ENCODE measurements around the gene VAV1. TPM values are rescaled to one million over a fixed set of nuclear protein-coding genes. Genes with fewer than 3 reads are reported as not detected.

The VAV1 gene
- polyA plus RNA-seq, 1 donor from 2014 or later, result not detected

DNA sequence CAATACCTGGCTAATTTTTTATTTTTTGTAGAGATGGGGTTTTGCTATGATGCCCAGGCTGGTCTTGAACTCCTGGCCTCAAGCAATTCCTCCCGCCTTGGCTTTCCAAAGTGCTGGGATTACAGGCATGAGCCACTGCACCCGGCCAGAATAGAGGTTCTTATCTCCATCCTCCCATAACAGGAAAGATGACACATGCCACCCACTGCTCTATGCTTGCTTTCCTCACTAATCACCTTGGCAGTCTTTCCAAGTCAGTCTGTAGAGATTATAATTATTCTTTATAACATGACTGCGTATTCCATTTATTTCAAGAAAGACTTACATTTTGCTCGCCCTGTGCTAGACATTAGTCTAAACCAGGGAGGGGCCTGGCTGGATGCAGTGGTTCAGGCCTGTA lies 6.7 kb downstream of the VAV1 start:
- Histone ChIP-seq H3K27ac (ENCODE audit: low read length) (no peak overlapping the region), H2AFZ (ENCODE audit: low read depth, low read length) (no peak overlapping the region), H3K4me3 (ENCODE audit: low read length) (no peak overlapping the region), H4K20me1 (ENCODE audit: insufficient read depth) (no peaks in the 10 kb centered on the region), H3K79me2 (replicated peaks; ENCODE audit: insufficient read depth, low read length) (no peaks in the 10 kb centered on the region), H3K9me3 (ENCODE audit: low read length) (no peaks in the 10 kb centered on the region), H3F3A (ENCODE audit: insufficient read depth, low read length, poor library complexity, severe bottlenecking) (no peaks in the 10 kb centered on the region), H3K4me2 (ENCODE audit: low read length) (no peak overlapping the region), H3K36me3 (ENCODE audit: insufficient read depth, low read length) (no peaks in the 10 kb centered on the region), H3K9me2 (ENCODE audit: insufficient read depth, low read length) (no peaks in the 10 kb centered on the region), H3K9ac (ENCODE audit: low read length) (no peak overlapping the region), H3K27me3 (ENCODE audit: insufficient read depth, low read depth, low read length) (no peaks in the 10 kb centered on the region)
- TF ChIP-seq, protein P1, sequence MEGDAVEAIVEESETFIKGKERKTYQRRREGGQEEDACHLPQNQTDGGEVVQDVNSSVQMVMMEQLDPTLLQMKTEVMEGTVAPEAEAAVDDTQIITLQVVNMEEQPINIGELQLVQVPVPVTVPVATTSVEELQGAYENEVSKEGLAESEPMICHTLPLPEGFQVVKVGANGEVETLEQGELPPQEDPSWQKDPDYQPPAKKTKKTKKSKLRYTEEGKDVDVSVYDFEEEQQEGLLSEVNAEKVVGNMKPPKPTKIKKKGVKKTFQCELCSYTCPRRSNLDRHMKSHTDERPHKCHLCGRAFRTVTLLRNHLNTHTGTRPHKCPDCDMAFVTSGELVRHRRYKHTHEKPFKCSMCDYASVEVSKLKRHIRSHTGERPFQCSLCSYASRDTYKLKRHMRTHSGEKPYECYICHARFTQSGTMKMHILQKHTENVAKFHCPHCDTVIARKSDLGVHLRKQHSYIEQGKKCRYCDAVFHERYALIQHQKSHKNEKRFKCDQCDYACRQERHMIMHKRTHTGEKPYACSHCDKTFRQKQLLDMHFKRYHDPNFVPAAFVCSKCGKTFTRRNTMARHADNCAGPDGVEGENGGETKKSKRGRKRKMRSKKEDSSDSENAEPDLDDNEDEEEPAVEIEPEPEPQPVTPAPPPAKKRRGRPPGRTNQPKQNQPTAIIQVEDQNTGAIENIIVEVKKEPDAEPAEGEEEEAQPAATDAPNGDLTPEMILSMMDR (IDR thresholded peaks at IDR 0.05; ENCODE audit: poor library complexity, severe bottlenecking), result no peak
- TF ChIP-seq MXI1 (conservative IDR thresholded peaks at IDR 0.05; ENCODE audit: poor library complexity, severe bottlenecking), result no peak
- TF ChIP-seq SMC3 (conservative IDR thresholded peaks at IDR 0.05; ENCODE audit: poor library complexity), result no peak
- TF ChIP-seq EZH2 (IDR thresholded peaks at IDR 0.05; ENCODE audit: borderline replicate concordance, insufficient read depth, low read length, poor library complexity, severe bottlenecking), result no peak
- no peak for TF ChIP-seq RAD21 (conservative IDR thresholded peaks at IDR 0.05)
- TF ChIP-seq TAF1 (IDR thresholded peaks at IDR 0.05; ENCODE audit: low read depth), result no peak

DNA sequence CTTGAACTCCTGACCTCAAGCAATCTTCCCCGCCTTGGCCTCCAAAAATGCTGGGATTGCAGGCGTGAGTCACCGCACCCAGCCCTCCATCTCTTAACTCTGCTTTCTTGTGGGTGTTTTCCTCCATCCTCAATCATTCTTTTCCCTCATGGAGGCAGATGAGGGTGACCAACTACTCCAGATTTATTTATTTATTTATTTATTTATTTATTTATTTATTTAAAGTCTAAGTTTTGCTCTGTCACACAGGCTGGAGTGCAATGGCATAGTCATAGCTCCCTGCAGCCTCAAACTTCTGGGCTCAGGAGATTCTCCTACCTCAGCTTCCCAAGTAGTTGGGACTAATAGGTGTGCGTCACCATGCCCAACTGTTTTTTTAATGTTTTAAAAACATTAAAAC lies 14.9 kb downstream of the VAV1 start:
- Histone ChIP-seq H3K27ac (ENCODE audit: low read length) (no peak overlapping the region), H3K27me3 (ENCODE audit: insufficient read depth, low read depth, low read length) (no peaks in the 10 kb centered on the region), H3K9ac (ENCODE audit: low read length) (no peak overlapping the region), H3F3A (ENCODE audit: insufficient read depth, low read length, poor library complexity, severe bottlenecking) (no peaks in the 10 kb centered on the region), H4K20me1 (ENCODE audit: insufficient read depth) (no peaks in the 10 kb centered on the region), H2AFZ (ENCODE audit: low read depth, low read length) (no peak overlapping the region), H3K4me2 (ENCODE audit: low read length) (no peak overlapping the region), H3K79me2 (replicated peaks; ENCODE audit: insufficient read depth, low read length) (no peaks in the 10 kb centered on the region), H3K9me2 (ENCODE audit: insufficient read depth, low read length) (no peaks in the 10 kb centered on the region), H3K9me3 (ENCODE audit: low read length) (no peaks in the 10 kb centered on the region), H3K36me3 (ENCODE audit: insufficient read depth, low read length) (no peaks in the 10 kb centered on the region), H3K4me3 (ENCODE audit: low read length) (no peak overlapping the region)
- no peak for TF ChIP-seq RAD21 (conservative IDR thresholded peaks at IDR 0.05)
- TF ChIP-seq, protein P1 (IDR thresholded peaks at IDR 0.05; ENCODE audit: poor library complexity, severe bottlenecking), result no peak
- TF ChIP-seq POLR2AphosphoS5 (IDR thresholded peaks at IDR 0.05), result no peak
- TF ChIP-seq EZH2 (IDR thresholded peaks at IDR 0.05; ENCODE audit: borderline replicate concordance, insufficient read depth, low read length, poor library complexity, severe bottlenecking), result no peak
- TF ChIP-seq, protein P2, sequence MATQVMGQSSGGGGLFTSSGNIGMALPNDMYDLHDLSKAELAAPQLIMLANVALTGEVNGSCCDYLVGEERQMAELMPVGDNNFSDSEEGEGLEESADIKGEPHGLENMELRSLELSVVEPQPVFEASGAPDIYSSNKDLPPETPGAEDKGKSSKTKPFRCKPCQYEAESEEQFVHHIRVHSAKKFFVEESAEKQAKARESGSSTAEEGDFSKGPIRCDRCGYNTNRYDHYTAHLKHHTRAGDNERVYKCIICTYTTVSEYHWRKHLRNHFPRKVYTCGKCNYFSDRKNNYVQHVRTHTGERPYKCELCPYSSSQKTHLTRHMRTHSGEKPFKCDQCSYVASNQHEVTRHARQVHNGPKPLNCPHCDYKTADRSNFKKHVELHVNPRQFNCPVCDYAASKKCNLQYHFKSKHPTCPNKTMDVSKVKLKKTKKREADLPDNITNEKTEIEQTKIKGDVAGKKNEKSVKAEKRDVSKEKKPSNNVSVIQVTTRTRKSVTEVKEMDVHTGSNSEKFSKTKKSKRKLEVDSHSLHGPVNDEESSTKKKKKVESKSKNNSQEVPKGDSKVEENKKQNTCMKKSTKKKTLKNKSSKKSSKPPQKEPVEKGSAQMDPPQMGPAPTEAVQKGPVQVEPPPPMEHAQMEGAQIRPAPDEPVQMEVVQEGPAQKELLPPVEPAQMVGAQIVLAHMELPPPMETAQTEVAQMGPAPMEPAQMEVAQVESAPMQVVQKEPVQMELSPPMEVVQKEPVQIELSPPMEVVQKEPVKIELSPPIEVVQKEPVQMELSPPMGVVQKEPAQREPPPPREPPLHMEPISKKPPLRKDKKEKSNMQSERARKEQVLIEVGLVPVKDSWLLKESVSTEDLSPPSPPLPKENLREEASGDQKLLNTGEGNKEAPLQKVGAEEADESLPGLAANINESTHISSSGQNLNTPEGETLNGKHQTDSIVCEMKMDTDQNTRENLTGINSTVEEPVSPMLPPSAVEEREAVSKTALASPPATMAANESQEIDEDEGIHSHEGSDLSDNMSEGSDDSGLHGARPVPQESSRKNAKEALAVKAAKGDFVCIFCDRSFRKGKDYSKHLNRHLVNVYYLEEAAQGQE (IDR thresholded peaks at IDR 0.05; ENCODE audit: borderline replicate concordance), result no peak
- TF ChIP-seq TAF1 (IDR thresholded peaks at IDR 0.05; ENCODE audit: low read depth), result no peak
- TF ChIP-seq SMC3 (conservative IDR thresholded peaks at IDR 0.05; ENCODE audit: poor library complexity), result no peak
- TF ChIP-seq EP300 (conservative IDR thresholded peaks at IDR 0.05; ENCODE audit: poor library complexity, severe bottlenecking), result no peak
- TF ChIP-seq MXI1 (conservative IDR thresholded peaks at IDR 0.05; ENCODE audit: poor library complexity, severe bottlenecking), result no peak
